Activated CD4-positive, CD25-positive, alpha-beta regulatory T cell treated with anti-CD3 and anti-CD28 coated beads, Interleukin-2, amount 50 U/mL, for 72 hours (primary cell): ENCODE data around the gene DYNLT2.
"Not testable (repeated sequence)": the region's sequence is repeated elsewhere in the genome, so short reads cannot be mapped to it uniquely, and the experiment has no call there.

Source experiments
- DNase-seq: peaks from one replicate; pipeline ENCODE4 v3.0.0; 2021

The DYNLT2 gene

DNA sequence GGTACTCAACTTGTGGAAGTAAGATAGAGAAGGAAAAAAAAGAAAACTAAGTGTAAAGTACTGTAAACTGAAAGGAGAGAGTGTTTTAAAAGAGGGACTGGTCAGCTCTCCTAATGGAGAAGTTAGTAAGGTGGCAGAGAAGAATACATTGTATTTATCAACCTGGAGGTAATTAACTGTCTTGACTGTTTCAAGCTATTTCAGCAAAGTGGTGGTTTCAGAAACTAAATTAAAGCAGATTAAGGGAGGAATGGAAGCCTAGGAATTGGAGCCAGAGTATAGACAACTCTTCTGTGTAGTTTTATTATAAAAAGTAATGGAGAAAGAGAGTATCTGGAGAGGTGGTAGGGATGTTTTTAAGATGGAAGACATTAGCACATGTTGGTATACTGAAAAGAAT, 24.4 kb downstream of the DYNLT2 start:
- no peak for DNase-seq

DNA sequence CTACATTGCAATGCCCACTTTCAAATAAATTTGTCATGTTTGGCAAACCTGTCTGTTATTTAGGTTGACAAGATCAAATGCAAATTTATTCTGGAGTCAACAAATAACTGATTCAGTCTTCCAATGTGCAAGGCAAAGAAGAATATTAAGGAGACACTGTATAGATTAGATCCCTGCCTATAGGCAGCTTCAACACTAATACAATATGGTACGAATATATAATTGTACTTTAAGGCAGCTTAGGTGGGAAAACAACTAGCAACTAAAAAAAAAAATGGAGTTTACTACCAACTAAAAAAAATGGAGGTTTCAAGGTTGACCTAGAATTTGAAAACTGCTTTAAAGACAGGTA, 25.3 kb downstream of the DYNLT2 start:
- DNase-seq, result no peak

DNA sequence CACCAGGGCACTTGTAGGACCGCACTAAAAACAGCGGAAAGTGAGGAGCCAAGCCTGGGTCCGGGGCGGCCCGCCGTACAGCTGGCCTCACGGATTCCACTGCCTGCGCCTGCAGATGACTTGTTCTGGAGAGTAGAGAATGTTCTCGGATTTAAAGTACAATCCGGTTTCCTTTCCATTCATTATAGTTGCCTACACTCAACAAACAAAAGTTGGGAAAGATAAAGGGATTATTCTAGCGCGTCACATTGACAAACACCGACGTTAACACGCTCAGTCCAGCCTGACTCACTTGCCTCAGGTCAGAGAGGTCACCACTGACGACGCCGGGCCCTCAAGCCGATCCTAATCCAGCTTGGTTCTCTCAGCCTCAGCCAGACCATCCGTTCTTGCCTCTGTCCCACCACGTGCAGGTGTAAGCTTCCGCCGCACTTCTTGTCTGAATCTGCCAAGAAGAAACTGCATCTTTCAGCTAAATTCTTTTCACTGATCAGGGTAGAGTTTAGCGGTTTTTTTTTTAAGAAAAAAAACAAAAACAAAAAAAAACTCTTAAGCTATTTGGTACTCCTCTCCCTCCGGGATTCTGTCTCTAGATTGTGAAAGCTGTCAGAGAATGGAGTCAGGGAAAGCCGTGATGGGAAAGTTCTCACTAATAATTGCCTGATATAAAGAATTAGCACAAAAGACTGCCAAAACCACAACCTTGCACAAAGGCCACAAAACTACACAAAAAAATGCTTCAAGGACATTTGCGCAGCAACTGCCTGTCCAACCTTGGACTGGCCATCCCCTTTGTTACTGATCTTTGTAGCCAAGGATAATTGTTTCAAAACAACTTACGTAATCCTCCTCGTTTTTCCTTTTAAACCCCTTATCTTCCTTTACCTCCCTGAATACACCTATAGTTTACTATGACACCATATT, 26.0 kb downstream of the DYNLT2 start:
- DNase-seq, result peak; percentile 34

DNA sequence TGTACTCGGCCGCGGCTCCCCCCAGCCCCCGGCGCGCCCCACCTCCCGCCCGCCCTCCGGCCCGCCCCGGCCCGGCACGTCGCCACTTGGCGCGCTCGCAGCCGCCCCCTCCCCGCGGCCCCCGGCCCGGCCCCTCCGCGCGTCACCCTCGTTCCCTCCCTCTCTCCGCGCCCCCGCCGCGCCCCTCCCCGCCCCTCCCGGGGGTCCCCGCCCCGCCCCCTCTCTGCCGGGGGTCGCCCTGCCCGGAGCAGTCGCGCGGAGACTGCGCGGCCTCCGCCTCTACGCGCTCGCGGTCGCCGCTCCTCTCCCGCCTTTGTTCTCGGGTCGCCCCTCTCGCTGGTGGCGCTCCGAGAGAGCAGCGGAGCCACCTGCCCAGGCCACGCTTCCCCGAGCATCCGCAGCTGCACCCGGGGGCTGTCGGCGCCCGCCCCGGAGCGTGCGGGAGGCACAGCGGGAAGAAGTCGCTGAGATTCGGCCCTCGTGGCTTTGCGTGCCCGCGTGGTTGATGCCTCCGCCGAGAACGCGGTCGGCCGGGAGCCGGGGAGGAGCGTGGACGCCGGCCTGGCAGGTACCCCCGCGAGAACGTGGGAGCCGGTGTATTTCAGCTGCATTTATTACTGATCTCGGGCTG, 26.8 kb downstream of the DYNLT2 start, which contains the start of gene PHF10:
PHF10 (minus strand) TSS at position 7 of the 631 bp plus-strand sequence. CDS start 569 bp downstream, outside the sequence.
- DNase-seq, result peak; percentile 62

DNA sequence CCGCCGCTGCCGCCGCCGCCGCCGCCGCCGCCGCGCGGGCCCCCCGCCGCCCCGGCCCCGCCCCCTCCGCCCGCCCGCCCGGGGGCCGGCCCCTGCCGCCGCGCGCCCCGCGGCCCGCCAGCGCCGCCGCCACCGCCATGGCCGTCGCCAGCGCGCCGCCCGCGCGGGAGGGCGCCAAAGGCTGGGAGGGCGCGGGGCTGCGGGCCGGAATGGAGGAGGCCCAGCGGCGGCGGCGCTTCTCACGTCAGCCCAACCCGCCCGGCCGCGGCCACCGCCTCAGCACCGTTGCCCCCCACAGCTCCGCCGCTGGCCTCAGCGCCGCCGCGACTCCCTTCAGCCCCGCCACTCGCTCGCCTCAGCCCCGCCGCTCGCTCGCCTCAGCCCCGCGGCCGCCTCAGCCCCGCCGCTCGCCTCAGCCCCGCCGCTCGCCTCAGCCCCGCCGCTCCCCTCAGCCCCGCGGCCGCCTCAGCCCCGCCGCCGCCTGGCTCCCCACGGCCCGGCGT, 27.3 kb downstream of the DYNLT2 start:
- DNase-seq, result peak; percentile 52

DNA sequence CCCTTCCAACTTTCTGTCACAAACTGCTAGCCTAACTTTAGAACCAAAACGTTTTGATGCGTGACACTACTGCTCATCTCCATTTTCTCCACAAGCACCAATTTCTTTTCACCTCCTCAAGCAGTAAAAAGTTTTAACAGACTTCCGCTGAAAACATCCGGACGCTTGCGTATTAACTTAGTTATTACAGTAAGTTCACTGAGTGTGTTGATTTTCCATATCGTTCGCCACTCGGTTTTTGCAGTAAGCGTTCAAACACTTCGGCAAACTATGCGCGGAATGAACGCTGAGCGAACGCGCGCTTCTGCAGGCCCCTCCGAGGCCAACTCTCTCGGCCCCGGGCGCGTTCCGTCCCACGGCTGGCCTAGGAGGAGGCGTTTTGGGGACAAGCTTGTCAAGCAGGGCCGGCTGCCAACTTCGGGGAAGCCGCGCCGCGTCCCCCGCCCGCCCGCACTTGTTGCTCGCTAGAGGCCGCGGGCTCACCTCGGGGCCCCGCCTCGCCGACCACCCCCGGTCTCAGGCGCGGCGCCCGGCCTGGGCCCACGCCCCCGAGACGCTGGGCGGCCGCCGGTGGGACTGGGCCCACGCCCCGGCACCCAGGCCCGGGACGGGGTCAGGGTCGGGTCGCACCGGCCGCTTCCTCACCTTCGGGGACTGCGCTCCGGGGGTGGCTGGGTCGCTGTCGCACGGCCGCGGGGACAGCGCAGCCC, 28.0 kb downstream of the DYNLT2 start:
- peak; percentile 73 for DNase-seq

DNA sequence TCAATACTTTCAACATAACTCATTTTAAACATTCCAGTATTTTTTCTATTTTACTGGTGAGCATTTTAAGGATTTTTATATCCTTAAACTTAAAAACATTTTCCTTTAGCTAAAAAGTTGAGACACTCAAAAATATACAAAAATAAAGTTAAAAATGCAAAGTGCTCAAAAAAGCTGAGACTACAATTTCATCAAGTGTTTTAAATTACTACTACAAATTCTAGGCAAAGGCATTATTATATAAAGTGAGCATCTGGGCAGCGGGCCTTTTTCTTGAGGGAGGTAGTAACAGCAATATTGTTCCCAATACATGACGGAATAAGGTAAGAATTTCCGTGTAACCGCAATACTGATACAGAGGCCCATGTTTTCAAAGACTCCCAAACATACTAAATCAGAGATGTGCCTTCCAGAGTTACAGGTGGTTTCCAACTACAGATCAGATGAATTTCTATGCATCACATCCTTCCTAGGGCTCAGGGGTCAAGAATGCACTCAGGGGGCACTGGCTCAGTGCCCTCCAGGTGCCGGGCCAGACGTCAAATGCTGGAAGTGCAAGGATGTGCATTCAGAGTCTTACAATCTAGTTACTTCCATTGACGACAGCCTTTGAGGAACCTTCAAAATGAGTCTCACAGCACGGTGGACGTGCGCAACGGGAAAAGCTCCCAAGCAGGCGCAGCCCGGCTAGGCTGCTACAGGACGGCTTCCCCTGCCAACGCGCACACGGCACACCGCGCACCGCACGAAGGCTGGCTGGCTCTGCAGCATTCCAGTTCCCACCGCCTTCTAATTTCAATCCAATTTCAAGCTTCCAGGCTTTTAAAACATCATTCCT, 28.8 kb downstream of the DYNLT2 start:
- peak; percentile 43 for DNase-seq

DNA sequence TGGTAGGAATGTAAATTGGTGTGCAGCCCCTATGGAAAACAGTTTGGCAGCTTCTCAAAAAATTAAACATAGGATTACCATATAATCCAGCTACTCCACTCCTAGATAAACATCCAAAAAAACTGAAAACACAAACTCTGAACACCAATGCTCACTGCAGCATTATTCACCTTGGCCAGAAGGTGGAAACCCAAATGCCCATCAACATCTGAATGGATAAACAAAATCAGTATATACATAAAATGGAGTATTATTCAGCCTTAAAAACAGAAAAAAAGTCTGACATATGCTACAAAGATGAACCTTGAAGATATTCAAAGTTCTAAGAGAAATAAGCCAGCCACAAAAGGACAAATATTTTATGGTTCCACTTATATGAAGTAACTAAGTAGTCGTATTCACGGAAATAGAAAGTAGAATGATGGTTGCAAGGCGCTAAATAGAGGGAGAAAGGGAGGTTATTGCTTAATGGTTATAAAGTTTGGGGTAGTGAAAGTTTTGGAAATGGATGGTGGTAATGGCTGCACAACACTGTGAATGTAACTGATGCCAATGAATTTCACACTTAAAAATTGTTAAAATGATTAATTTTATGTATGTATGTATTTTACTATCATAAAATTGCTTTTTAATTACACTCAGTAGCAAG, 31.0 kb downstream of the DYNLT2 start:
- DNase-seq, result no peak

DNA sequence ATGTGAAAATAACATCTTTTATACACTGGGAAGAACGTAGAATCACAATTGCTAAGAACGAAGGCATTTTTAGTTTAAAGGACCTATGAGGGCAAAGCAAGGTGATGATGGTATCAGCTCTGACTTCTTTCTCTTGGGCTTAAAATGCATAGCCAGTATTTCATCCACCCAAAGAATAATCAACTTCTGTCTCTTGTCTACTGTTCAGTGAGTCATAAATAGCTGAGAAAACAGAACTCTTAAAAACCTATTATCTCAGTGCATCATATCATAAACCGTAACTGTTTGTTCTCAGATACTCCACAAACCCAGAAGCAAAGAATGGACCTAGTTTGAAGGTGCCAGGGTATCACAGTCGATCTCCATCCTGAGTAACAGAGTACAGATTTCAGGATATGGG, 32.3 kb downstream of the DYNLT2 start:
- no peak for DNase-seq

DNA sequence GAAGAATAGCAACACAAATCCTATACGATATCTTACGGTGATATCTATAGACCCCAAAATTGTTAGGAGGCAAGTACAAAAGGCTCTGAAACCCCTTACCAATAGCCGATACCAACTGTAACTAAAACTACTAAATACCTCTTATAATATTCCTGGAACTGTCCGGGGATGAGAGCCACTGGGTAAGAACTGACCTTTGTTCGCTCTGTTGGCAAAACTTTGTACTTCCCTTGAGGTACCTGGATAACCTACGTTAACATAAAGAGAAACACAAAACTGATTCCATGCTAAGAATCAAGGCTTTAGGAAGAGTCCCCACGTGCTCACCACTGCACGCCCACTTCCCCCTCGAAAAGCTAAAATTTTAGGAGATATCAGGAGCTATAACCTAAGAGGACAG, 36.8 kb downstream of the DYNLT2 start:
- no peak for DNase-seq

DNA sequence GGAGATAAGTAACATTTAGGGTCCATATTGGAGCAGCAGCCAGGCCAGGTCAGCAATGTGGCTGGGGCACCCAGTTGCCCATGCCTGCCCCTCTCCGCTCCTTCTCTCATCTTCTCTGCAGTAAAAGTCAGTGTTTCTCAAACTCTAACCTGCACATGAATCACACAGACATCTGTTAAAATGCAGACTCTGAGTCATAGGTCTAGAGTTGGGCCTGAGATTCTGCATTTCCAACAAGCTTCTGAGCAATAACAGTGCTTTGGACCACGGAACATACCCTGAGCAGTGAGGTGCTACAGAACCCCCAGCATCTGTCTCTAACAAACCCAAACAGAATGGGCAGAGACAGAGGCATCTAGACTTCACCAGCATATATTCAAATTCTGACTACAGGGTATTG, 37.2 kb downstream of the DYNLT2 start:
- DNase-seq, result no peak

DNA sequence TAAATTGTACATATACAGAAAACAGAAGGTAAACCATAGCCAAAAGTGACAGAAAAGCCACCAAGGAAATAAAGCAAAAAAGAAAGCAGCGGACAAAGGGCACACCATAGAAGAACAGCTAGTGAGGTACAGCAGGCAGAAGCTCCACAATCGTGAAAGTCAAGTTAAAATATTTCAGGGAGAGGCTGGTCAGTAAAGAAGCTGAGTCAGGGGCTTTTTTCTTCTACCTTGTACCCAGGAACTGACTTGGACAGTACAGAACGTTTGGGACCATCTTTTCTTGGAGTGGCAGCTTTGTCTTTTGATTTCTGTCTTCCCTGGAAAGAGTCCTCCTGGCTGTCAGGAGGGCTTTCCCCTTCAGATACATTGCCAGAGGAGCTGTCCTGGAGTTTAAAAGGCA, 41.4 kb downstream of the DYNLT2 start:
- DNase-seq, result no peak

DNA sequence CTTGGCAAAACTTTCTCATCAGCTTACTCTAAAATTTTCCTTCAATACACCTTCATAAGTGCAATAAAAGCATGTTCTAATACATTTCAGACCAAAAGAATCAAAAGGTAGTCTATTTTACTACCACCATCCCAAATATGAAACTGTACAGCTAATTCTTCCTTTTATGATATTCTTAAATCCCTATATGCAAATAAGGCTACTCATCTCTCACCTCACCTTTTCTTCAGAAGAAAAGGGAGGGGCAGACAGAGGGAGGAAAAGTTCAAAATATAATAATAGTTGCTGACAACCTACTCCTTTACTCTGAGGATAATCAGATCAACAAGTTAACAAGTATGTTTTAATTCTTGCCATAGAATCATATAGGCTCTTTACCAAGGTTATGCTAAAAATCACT, 42.1 kb downstream of the DYNLT2 start:
- DNase-seq, result no peak

DNA sequence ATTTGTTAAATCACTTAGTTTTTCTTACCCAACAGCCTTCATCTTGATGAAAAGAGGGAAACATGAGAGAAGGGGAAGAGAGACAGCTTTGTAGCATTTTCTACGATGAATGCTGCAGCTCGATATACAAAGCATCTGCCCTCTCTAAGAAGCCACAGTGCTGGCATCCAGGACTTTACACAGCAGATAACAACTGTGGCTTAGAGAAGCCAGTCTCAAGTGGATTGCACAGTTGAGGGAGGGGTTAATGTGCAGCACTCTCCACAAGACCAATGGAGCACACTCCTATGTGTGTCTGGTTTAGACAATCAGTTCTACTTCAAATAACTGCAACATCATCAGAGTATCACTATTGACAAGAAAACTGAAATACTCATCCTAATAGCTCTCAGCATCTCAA, 43.6 kb downstream of the DYNLT2 start:
- DNase-seq, result no peak

DNA sequence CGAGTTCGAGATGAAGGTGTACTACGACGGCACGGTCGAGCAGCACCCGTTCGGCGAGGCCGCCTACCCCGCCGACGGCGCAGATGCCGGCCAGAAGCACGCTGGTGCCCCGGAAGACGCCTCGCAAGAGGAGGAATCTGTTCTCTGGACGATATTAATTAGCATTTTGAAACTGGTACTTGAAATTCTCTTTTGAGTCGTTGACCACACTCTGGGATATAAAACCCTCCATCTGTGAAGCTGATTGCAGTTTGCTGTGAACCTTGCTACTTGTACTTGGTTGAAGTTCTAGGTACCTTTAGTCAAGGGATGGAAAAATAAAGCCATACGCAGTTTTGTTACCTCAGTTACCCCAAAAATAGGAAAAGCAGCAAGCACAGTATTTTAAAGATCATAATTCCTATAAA, 48.5 kb downstream of the DYNLT2 start:
- DNase-seq, result no peak

DNA sequence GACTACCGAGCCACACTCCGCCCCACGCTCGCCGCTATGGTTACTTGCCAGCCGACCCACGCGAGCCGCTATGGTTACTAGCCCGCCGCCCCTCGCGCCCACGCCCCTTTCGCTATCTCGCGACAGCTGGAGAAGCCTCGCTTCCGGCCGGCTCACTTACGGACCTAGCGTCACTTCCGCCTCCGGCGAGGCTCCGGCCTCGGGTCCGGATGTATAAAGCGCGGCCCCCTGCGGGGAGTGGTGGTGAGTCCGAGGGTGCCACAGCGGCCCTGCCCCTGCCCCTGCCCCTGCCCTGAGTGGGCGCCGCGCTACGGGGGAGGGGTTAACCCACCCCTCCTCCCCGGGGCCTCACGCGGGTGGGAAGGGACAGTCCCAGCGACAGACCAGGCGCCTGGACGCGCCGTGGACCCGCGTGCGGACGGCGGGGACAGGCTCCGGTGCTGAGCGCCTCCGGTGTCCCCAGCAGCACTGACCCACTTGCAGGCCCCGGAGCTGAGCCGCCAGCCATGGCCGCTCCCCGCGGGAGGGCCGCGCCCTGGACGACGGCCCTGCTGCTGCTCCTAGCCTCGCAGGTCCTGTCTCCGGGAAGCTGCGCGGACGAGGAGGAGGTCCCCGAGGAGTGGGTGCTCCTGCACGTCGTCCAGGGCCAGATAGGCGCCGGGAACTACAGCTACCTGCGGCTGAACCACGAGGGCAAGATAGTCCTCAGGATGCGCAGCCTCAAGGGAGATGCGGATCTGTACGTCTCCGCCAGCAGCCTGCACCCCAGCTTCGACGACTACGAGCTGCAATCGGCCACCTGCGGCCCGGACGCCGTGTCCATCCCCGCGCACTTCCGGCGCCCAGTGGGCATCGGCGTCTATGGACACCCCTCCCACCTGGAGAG, 49.2 kb downstream of the DYNLT2 start, which contains the start of the genes C6orf120 and WDR27:
C6orf120 (plus strand) TSS at position 173 of the 886 bp plus-strand sequence; CDS start at position 507, 334 bp downstream.
WDR27 (minus strand) TSS at position 76 of the 886 bp plus-strand sequence. CDS start 13,024 bp downstream, outside the sequence.
- peak; percentile 98 for DNase-seq

DNA sequence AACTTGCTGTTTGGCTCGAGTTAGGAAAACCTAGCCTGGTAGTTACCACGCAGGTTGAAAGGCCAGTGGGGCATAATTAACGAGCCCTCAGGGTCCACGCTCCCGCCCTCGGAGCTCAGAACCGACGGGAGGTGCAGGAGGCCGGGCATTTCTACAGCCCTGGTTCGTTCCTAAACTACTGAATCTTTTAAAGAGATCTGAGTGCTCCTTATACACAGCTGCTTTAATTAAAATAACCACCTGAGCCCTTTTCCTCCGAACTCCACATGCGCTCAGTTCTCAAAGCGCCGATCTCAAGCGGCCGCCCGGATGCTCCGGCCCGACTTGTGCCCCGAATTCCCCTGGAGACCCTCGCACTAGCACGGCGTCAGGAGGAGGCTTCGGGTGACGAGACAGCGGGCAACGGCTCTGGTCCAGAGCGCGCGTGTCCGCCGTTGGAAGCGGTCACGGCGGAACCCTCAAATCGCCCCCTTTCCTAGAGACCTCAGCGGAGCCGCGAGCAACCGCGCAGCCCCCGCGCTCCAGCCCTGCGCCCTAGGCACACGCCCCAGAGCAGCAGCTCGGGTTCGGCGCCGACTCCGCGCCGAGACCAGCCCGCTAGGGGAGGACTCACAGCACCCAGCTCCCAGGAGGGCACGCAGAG, 49.9 kb downstream of the DYNLT2 start:
- no peak for DNase-seq

DNA sequence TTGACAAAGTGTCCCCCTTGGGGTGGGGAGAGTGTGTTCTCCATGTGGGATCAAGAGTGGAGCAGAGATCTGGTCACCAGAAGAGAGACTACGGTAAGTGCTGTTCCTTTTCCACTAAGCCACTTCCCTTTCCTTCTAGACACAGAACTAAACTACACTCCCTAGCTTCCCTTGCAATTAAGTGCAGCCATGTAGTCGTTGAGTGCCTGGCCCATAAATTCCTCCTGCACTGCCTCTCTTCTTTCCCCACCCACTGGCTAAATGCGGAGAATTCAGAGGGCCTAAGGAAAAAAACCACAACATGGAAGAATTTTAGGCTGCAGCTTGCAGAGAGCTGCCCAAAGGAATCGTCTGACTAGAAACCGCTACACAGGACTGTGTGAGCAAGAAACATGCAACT, 51.1 kb downstream of the DYNLT2 start:
- no peak for DNase-seq

DNA sequence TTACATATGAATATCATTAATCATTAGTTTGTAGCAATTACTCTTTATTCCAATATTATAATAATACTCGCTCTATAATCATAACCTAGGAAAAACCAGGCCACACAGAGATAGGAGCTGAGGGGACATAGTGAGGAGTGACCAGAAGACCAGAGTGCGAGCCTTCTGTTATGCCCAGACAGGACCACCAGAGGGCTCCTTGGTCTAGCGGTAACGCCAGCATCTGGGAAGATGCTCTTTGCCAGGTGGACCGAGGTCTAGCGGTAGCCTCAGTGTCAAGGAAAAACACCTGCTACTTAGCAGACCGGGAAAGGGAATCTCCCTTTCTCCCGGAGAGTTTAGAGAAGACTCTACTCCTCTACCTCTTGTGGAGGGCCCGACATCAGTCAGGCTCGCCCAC, 54.3 kb downstream of the DYNLT2 start:
- DNase-seq, result not testable (repeated sequence)

DNA sequence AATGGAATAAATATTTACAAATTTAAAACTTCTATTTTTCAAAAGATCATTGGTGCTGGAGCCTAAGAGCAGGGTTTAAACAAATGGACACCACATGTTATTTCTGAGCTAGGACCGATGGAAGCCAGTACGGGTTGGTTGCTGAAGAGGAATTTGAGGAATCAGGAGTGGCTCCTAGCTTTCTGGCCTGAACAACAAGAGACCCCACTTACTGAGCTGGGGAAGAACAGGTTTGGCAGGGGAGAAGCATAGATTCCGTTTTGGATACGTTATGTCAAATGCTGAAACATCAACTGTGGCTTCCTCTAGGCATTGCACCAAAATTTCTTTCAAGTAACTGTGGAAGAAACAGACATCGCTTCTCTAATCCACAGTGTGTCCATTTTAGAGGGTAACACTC, 56.2 kb downstream of the DYNLT2 start:
- DNase-seq, result no peak
